ENCODE measurements around the gene KCNH1. TPM values are rescaled to one million over a fixed set of nuclear protein-coding genes. Genes with fewer than 3 reads are reported as not detected.

KCNH1 gene
- polyA plus RNA-seq, 1 of the 3 experiments (the other 2 are of a cell fraction), result 0.08 TPM

GRCh38 chr1:211135342-211135950 lies 1.5 kb upstream of the KCNH1 start (continued):
- TF ChIP-seq SIN3A (IDR thresholded peaks at IDR 0.05; ENCODE audit: borderline replicate concordance, low read depth, low read length), result no peak
- TF ChIP-seq, protein P1, sequence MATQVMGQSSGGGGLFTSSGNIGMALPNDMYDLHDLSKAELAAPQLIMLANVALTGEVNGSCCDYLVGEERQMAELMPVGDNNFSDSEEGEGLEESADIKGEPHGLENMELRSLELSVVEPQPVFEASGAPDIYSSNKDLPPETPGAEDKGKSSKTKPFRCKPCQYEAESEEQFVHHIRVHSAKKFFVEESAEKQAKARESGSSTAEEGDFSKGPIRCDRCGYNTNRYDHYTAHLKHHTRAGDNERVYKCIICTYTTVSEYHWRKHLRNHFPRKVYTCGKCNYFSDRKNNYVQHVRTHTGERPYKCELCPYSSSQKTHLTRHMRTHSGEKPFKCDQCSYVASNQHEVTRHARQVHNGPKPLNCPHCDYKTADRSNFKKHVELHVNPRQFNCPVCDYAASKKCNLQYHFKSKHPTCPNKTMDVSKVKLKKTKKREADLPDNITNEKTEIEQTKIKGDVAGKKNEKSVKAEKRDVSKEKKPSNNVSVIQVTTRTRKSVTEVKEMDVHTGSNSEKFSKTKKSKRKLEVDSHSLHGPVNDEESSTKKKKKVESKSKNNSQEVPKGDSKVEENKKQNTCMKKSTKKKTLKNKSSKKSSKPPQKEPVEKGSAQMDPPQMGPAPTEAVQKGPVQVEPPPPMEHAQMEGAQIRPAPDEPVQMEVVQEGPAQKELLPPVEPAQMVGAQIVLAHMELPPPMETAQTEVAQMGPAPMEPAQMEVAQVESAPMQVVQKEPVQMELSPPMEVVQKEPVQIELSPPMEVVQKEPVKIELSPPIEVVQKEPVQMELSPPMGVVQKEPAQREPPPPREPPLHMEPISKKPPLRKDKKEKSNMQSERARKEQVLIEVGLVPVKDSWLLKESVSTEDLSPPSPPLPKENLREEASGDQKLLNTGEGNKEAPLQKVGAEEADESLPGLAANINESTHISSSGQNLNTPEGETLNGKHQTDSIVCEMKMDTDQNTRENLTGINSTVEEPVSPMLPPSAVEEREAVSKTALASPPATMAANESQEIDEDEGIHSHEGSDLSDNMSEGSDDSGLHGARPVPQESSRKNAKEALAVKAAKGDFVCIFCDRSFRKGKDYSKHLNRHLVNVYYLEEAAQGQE (IDR thresholded peaks at IDR 0.05; ENCODE audit: low read depth, low read length), result no peak

DNA sequence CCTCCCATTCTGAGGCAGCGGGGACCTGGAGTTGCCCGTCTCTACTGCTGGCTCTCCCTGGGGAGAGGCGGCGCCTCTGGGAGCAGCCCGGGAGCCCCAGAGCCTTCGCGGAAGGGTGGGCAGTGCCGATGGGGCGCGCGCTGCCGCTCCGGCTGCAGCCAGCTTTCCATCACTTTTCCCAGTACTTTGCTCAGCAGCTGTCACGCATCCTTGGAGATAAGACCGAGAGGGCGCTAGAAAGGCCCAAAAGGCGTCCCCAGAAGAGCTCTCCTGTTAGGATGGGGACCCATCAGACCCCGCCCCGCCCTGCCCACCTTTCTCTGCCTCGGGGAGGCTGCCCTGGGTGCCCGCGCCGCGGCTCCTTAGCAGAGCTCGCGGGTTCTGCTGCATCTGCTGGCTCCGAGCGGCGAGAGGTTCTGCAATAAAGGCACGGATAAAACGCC lies 534 bp downstream of the KCNH1 start:
- peak overlapping the region; percentile 94 for H2AFZ ChIP-seq (ENCODE audit: low read depth)
- peaks cover 33% of the 10 kb centered on the region for H3K27me3 ChIP-seq (ENCODE audit: insufficient read depth)
- TF ChIP-seq FOXJ3 (CRISPR knock-in tag; IDR thresholded peaks at IDR 0.05), result 0 out of 2 replicates have a peak, but pooled peaks have one; percentile 16
- no peak for TF ChIP-seq IRF3 (IDR thresholded peaks at IDR 0.05; ENCODE audit: low read depth, low read length)
- peak overlapping the region; percentile 94 for H3K4me2 ChIP-seq
- H3K79me2 ChIP-seq (ENCODE audit: insufficient read depth), result no peaks in the 10 kb centered on the region
- peaks cover 0 to 13% of the 10 kb centered on the region in 2 experiments; a peak in 2 of 4 replicates for H3K4me1 ChIP-seq (ENCODE audit: control insufficient read depth in 1 of 2, insufficient read depth in 2 of 2, low read depth in 1 of 2, low read length in 1 of 2)
- no peaks in the 10 kb centered on the region for H3K9me3 ChIP-seq
- no peak overlapping the region for H3K9ac ChIP-seq
- DNase-seq, result peak; percentile 69
- peak overlapping the region; percentile 61 to 72 for H3K4me3 ChIP-seq (ENCODE audit: low read depth in 2 of 2, low read length in 1 of 2)
- H3F3A ChIP-seq (replicated peaks; ENCODE audit: insufficient read depth), result no peaks in the 10 kb centered on the region
- H4K20me1 ChIP-seq (ENCODE audit: insufficient read depth), result no peaks in the 10 kb centered on the region
- H3K27ac ChIP-seq (ENCODE audit: low read depth in 2 of 2, low read length in 1 of 2), result peak overlapping the region in 1 of 2 experiments; percentile 68; a peak in 2 of 4 replicates
- no peaks in the 10 kb centered on the region for H3K9me2 ChIP-seq
- H3K36me3 ChIP-seq (replicated peaks in 1 of 2; ENCODE audit: control insufficient read depth in 1 of 2, insufficient read depth in 2 of 2, low read length in 1 of 2), result no peaks in the 10 kb centered on the region
- under 1% methylated on average over 17 of the region's 31 CpGs for WGBS (ENCODE audit: low lambda C conversion rate)
- ChIA-PET POLR2A (interaction anchor here (0.8 to 2.6 kb wide), 9 partner anchors 143 to 715 kb away, joined by 3 to 17 read pairs (median 5); no protein-coding TSS in a partner anchor), CTCF (interaction anchor here (0.6 to 11.1 kb wide), 124 partner anchors 10 to 934 kb away, joined by 3 to 323 read pairs (median 6); no protein-coding TSS in a partner anchor)

- H3K79me2 ChIP-seq (ENCODE audit: insufficient read depth), result no peaks in the 10 kb centered on the region
Measured at GRCh38 chr1:211132721-211133392, 1.1 kb downstream of the KCNH1 start.

More at GRCh38 chr1:211132721-211133392, 1.1 kb downstream of the KCNH1 start:
- H4K20me1 ChIP-seq (ENCODE audit: insufficient read depth), result no peaks in the 10 kb centered on the region
- POLR2A ChIA-PET, result interaction anchor here (0.7 to 2.6 kb wide), 7 partner anchors 143 to 686 kb away, joined by 3 to 17 read pairs (median 9); no protein-coding TSS in a partner anchor
- no peaks in the 10 kb centered on the region for H3K9me2 ChIP-seq
- peak overlapping the region; percentile 61 to 72 for H3K4me3 ChIP-seq (ENCODE audit: low read depth in 2 of 2, low read length in 1 of 2)
- H3K27ac ChIP-seq (ENCODE audit: low read depth in 2 of 2, low read length in 1 of 2), result peak overlapping the region in 1 of 2 experiments; percentile 68; a peak in 1 of 4 replicates
- H3K4me1 ChIP-seq (ENCODE audit: control insufficient read depth in 1 of 2, insufficient read depth in 2 of 2, low read depth in 1 of 2, low read length in 1 of 2), result peaks cover 0 to 13% of the 10 kb centered on the region in 2 experiments; a peak in 2 of 4 replicates
- TF ChIP-seq, protein P2, sequence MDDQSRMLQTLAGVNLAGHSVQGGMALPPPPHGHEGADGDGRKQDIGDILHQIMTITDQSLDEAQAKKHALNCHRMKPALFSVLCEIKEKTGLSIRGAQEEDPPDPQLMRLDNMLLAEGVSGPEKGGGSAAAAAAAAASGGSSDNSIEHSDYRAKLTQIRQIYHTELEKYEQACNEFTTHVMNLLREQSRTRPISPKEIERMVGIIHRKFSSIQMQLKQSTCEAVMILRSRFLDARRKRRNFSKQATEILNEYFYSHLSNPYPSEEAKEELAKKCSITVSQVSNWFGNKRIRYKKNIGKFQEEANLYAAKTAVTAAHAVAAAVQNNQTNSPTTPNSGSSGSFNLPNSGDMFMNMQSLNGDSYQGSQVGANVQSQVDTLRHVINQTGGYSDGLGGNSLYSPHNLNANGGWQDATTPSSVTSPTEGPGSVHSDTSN (IDR thresholded peaks at IDR 0.05), result no peak
- TF ChIP-seq YY1 (IDR thresholded peaks at IDR 0.05; ENCODE audit: low read depth) (no peak), GABPA (IDR thresholded peaks at IDR 0.05; ENCODE audit: low read depth) (no peak), IRF3 (IDR thresholded peaks at IDR 0.05; ENCODE audit: low read depth, low read length) (no peak), MXI1 (IDR thresholded peaks at IDR 0.05; ENCODE audit: low read depth, low read length) (no peak), TCF12 (IDR thresholded peaks at IDR 0.05) (no peak), RFX5 (IDR thresholded peaks at IDR 0.05; ENCODE audit: low read length) (no peak)
- TF ChIP-seq, protein P3, sequence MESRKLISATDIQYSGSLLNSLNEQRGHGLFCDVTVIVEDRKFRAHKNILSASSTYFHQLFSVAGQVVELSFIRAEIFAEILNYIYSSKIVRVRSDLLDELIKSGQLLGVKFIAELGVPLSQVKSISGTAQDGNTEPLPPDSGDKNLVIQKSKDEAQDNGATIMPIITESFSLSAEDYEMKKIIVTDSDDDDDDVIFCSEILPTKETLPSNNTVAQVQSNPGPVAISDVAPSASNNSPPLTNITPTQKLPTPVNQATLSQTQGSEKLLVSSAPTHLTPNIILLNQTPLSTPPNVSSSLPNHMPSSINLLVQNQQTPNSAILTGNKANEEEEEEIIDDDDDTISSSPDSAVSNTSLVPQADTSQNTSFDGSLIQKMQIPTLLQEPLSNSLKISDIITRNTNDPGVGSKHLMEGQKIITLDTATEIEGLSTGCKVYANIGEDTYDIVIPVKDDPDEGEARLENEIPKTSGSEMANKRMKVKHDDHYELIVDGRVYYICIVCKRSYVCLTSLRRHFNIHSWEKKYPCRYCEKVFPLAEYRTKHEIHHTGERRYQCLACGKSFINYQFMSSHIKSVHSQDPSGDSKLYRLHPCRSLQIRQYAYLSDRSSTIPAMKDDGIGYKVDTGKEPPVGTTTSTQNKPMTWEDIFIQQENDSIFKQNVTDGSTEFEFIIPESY (IDR thresholded peaks at IDR 0.05; ENCODE audit: borderline replicate concordance, low read depth), result no peak
- DNase-seq, result no peak
- H3K27me3 ChIP-seq (ENCODE audit: insufficient read depth), result peaks cover 35% of the 10 kb centered on the region
- no peaks in the 10 kb centered on the region for H3F3A ChIP-seq (replicated peaks; ENCODE audit: insufficient read depth)
- H3K9ac ChIP-seq, result no peak overlapping the region
- CTCF ChIA-PET, result interaction anchor here (0.5 to 11.1 kb wide), 55 partner anchors 9 to 728 kb away, joined by 3 to 323 read pairs (median 9); no protein-coding TSS in a partner anchor
- no peaks in the 10 kb centered on the region for H3K36me3 ChIP-seq (replicated peaks in 1 of 2; ENCODE audit: control insufficient read depth in 1 of 2, insufficient read depth in 2 of 2, low read length in 1 of 2)
- peak overlapping the region; percentile 94; the same call in 1 of the 2 replicates for H2AFZ ChIP-seq (ENCODE audit: low read depth)
- H3K4me2 ChIP-seq, result peak overlapping the region; percentile 94
- WGBS (ENCODE audit: low lambda C conversion rate), result 32% methylated on average over 19 of the region's 20 CpGs
- H3K9me3 ChIP-seq, result no peaks in the 10 kb centered on the region
